HepG2 (cell line): Measurements from ENCODE around the gene TBC1D22A. TPM values are rescaled to one million over a fixed set of nuclear protein-coding genes. Genes with fewer than 3 reads are reported as not detected.
A peak's percentile ranks its signal among the peaks of the same experiment; 100 is the strongest.

Experiments used
- AHR ChIP-seq: IDR thresholded peaks from 2 replicates; pipeline ENCODE4 v1.6.1; 2018; ENCODE audit warnings: missing genetic modification reagents, missing compliant biosample characterization
- EHMT2 ChIP-seq: fragments of 200-600 bp; sonication (generic); IDR thresholded peaks from 2 replicates; pipeline ENCODE4 v1.7.0; 2017; ENCODE audit warnings: antibody characterized with exemption, low read depth, low read length, borderline replicate concordance
- ERF ChIP-seq: IDR thresholded peaks from 2 replicates; pipeline ENCODE4 v1.6.1; 2018; ENCODE audit warnings: missing biosample characterization, missing genetic modification reagents
- FOXP1 ChIP-seq, 2 experiments: fragments of 450-650 bp in 1 of 2; IDR thresholded peaks; 2 replicates each; pipeline ENCODE4 v1.6.1; 2017 to 2018; ENCODE audit warnings: antibody characterized with exemption in 1 of 2
- GATAD2A ChIP-seq: IDR thresholded peaks from 2 replicates; pipeline ENCODE4 v1.6.1; 2016
- HNF4A ChIP-seq: sonication (generic); formaldehyde crosslinking; IDR thresholded peaks from 2 replicates; pipeline ENCODE4 v1.4.0; 2020; ENCODE audit warnings: missing genetic modification reagents
- KAT8 ChIP-seq: IDR thresholded peaks from 2 replicates; pipeline ENCODE4 v1.6.1; 2016; ENCODE audit warnings: missing genetic modification reagents, missing compliant biosample characterization
- KDM1A ChIP-seq: IDR thresholded peaks from 2 replicates; pipeline ENCODE4 v1.6.1; 2016; ENCODE audit warnings: missing compliant biosample characterization
- KMT2A ChIP-seq: sonication (generic); formaldehyde crosslinking; IDR thresholded peaks from 2 replicates; pipeline ENCODE4 v1.4.0; 2020; ENCODE audit warnings: missing genetic modification reagents
- MAFF ChIP-seq: IDR thresholded peaks from 2 replicates; pipeline ENCODE4 v1.6.1; 2011; ENCODE audit warnings: low read depth, low read length, improper control_type of control experiment
- MED13 ChIP-seq: sonication (generic); formaldehyde crosslinking; IDR thresholded peaks from 2 replicates; pipeline ENCODE4 v1.5.0; 2020; ENCODE audit warnings: missing genetic modification reagents
- MIER2 ChIP-seq: IDR thresholded peaks from 2 replicates; pipeline ENCODE4 v1.6.1; 2016; ENCODE audit warnings: missing biosample characterization, missing genetic modification reagents
- MXI1 ChIP-seq: IDR thresholded peaks from 3 replicates; pipeline ENCODE4 v1.6.1; 2012; ENCODE audit warnings: low read depth, low read length, inconsistent platforms, borderline replicate concordance
- NFYB ChIP-seq: sonication (generic); formaldehyde crosslinking; IDR thresholded peaks from 2 replicates; pipeline ENCODE4 v1.4.0; 2020; ENCODE audit warnings: missing genetic modification reagents
- NR2F2 ChIP-seq: IDR thresholded peaks from 2 replicates; pipeline ENCODE4 v1.6.1; 2012; ENCODE audit warnings: low read depth, inconsistent platforms, borderline replicate concordance
- NR2F6 ChIP-seq, 2 experiments: IDR thresholded peaks; 2 replicates each; pipeline ENCODE4 v1.6.1; 2016; ENCODE audit warnings: antibody characterized with exemption in 1 of 2, mild to moderate bottlenecking in 1 of 2
- NR3C1 ChIP-seq: sonication (generic); formaldehyde crosslinking; IDR thresholded peaks from 2 replicates; pipeline ENCODE4 v1.4.0; 2020; ENCODE audit warnings: missing genetic modification reagents
- POLR2G ChIP-seq: fragments of 200-400 bp; formaldehyde crosslinking; IDR thresholded peaks from 2 replicates; pipeline ENCODE4 v1.6.1; 2018; ENCODE audit warnings: mild to moderate bottlenecking, low read depth, low read length, moderate library complexity
- REPIN1 ChIP-seq: sonication (generic); formaldehyde crosslinking; IDR thresholded peaks from 2 replicates; pipeline ENCODE4 v1.8.0; 2022; ENCODE audit warnings: missing genetic modification reagents, low read depth, mild to moderate bottlenecking, borderline replicate concordance
- SAP130 ChIP-seq: IDR thresholded peaks from 2 replicates; pipeline ENCODE4 v1.6.1; 2016; ENCODE audit warnings: low read depth
- SOX13 ChIP-seq, 3 experiments: fragments of 450-650 bp in 1 of 3; sonication (generic) in 1 of 3; formaldehyde crosslinking in 1 of 3; IDR thresholded peaks in 2 of 3; conservative IDR thresholded peaks in 1 of 3; 2 replicates each; pipeline versions ENCODE4 v1.5.0 to v1.6.1; 2016 to 2020; ENCODE audit warnings: antibody characterized with exemption in 1 of 3, mild to moderate bottlenecking in 1 of 3, missing compliant biosample characterization in 1 of 3, missing genetic modification reagents in 1 of 3, moderate library complexity in 1 of 3
- TBP ChIP-seq: sonication (generic); formaldehyde crosslinking; IDR thresholded peaks from 2 replicates; pipeline ENCODE4 v1.5.0; 2020; ENCODE audit warnings: missing genetic modification reagents
- XRCC5 ChIP-seq: fragments of 200-400 bp; formaldehyde crosslinking; optimal IDR thresholded peaks from 2 replicates; pipeline ENCODE3; 2017; ENCODE audit warnings: mild to moderate bottlenecking, low read length
- YEATS2 ChIP-seq: sonication (generic); formaldehyde crosslinking; IDR thresholded peaks from 2 replicates; pipeline ENCODE4 v1.4.0; 2020; ENCODE audit warnings: missing genetic modification reagents, borderline replicate concordance
- YEATS4 ChIP-seq: sonication (generic); formaldehyde crosslinking; IDR thresholded peaks from 2 replicates; pipeline ENCODE4 v1.4.0; 2020; ENCODE audit warnings: missing genetic modification reagents, borderline replicate concordance
- ZBTB1 ChIP-seq: sonication (generic); formaldehyde crosslinking; IDR thresholded peaks from 2 replicates; pipeline ENCODE4 v1.4.0; 2020; ENCODE audit warnings: missing genetic modification reagents, borderline replicate concordance
- ZBTB3 ChIP-seq: sonication (generic); formaldehyde crosslinking; IDR thresholded peaks from 2 replicates; pipeline ENCODE4 v1.4.0; 2020; ENCODE audit warnings: low read depth, mild to moderate bottlenecking, moderate library complexity, missing genetic modification reagents, borderline replicate concordance
- ZBTB42 ChIP-seq: sonication (generic); formaldehyde crosslinking; IDR thresholded peaks from 2 replicates; pipeline ENCODE4 v1.5.0; 2020; ENCODE audit warnings: mild to moderate bottlenecking, missing genetic modification reagents
- ZNF12 ChIP-seq: sonication (generic); formaldehyde crosslinking; IDR thresholded peaks from 2 replicates; pipeline ENCODE4 v1.5.0; 2020; ENCODE audit warnings: missing genetic modification reagents
- ZNF282 ChIP-seq: fragments of 450-650 bp; IDR thresholded peaks from 2 replicates; pipeline ENCODE4 v1.6.1; 2018; ENCODE audit not compliant: partially characterized antibody
- ZNF331 ChIP-seq: sonication (generic); formaldehyde crosslinking; IDR thresholded peaks from 2 replicates; pipeline ENCODE4 v1.4.0; 2020; ENCODE audit warnings: missing genetic modification reagents
- ZNF451 ChIP-seq: sonication (generic); formaldehyde crosslinking; IDR thresholded peaks from 2 replicates; pipeline ENCODE4 v1.5.0; 2020; ENCODE audit warnings: mild to moderate bottlenecking, missing genetic modification reagents
- ZNF543 ChIP-seq: sonication (generic); formaldehyde crosslinking; IDR thresholded peaks from 2 replicates; pipeline ENCODE4 v1.4.0; 2020; ENCODE audit warnings: mild to moderate bottlenecking, missing genetic modification reagents
- ZNF615 ChIP-seq: sonication (generic); formaldehyde crosslinking; IDR thresholded peaks from 2 replicates; pipeline ENCODE4 v1.5.0; 2020; ENCODE audit warnings: mild to moderate bottlenecking, missing genetic modification reagents, borderline replicate concordance
- polyA plus RNA-seq, 8 experiments: library from polyadenylated mRNA; depleted of rRNA in 3 of 8; stranded (reverse) in 7 of 8; unstranded in 1 of 8; fragments of >200 nt; fragmentation: Illumina TruSeq in 4 of 8; extraction: Trizol in 4 of 8; gene quantifications; 2 replicates each; pipeline versions ENCODE4 v1.2.1 to v1.2.3, GENCODE V29; 2011 to 2016; ENCODE audit warnings: low read depth in 4 of 8, missing spikeins in 1 of 8, mixed read lengths in 1 of 8; ENCODE audit not compliant: insufficient read depth in 1 of 8
- total RNA-seq, 5 experiments: library from RNA; depleted of rRNA; stranded (reverse); fragments of >200 nt; fragmentation: Illumina TruSeq; extraction: Trizol; gene quantifications; 2 replicates each; pipeline ENCODE4 v1.2.3, GENCODE V29; 2016; ENCODE audit warnings: low read depth in 1 of 5
- TF ChIP-seq, protein P1 (sequence below): IDR thresholded peaks from 2 replicates; pipeline ENCODE4 v1.6.1; 2016; ENCODE audit warnings: mild to moderate bottlenecking

TBC1D22A gene
- total and polyA plus RNA-seq, 2 of the 13 experiments (the other 11 are each of a cell fraction or from before 2014, with no cell fraction given) = 17.3 to 18.0 TPM

DNA sequence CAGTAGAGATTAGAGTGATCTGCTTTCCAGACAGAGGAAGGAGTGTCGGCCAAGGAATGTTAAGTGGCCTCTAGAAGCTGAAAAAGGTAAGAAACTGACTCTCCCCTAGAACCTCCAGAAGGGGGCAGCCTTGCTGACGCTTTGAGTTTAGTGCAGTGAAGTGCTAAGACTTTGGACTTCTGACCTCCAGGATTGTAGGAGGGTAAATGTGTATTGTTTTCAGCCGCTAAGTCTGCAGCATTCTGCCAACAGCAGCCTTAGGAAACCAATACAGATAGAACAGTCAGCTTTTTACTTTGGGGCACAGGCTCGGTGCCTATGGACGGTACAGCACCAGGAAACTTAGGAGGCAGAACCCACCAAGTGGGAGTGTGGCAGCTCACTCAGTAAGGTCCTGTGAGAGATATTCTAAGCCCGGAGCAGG is 3.6 kb upstream of the TBC1D22A start (continued):
- no peak for TF ChIP-seq EHMT2
- no peak for TF ChIP-seq NFYB (CRISPR knock-in tag)
- no peak for TF ChIP-seq ZNF615 (CRISPR knock-in tag)
- no peak for TF ChIP-seq ZBTB42 (CRISPR knock-in tag)
- TF ChIP-seq XRCC5 = peak; percentile 86
- no peak for TF ChIP-seq TBP (CRISPR knock-in tag)
- no peak for TF ChIP-seq POLR2G
- no peak for TF ChIP-seq AHR (CRISPR knock-in tag)
- TF ChIP-seq NR2F2 = peak; percentile 44; the same call in 1 of the 2 replicates
- peak; percentile 84 for TF ChIP-seq GATAD2A (CRISPR knock-in tag)
- TF ChIP-seq FOXP1 (IDR thresholded peaks at IDR 0.05) = no peak
- TF ChIP-seq FOXP1 (CRISPR knock-in tag; IDR thresholded peaks at IDR 0.05) = peak; percentile 44; the same call in 1 of the 2 replicates
- TF ChIP-seq ZNF331 = peak; percentile 40; the same call in 1 of the 2 replicates
- TF ChIP-seq KMT2A = no peak
- TF ChIP-seq MIER2 (CRISPR knock-in tag) = 0 out of 2 replicates have a peak, but pooled peaks have one; percentile 14
- peak; percentile 59; the same call in 1 of the 2 replicates for TF ChIP-seq KAT8 (CRISPR knock-in tag)
- TF ChIP-seq ZBTB1 (CRISPR knock-in tag) = no peak
- TF ChIP-seq MXI1 = no peak; the same call in 2 of the 3 replicates
- no peak for TF ChIP-seq ZNF451 (CRISPR knock-in tag)
- no peak for TF ChIP-seq MED13 (CRISPR knock-in tag)
- TF ChIP-seq, protein P1, sequence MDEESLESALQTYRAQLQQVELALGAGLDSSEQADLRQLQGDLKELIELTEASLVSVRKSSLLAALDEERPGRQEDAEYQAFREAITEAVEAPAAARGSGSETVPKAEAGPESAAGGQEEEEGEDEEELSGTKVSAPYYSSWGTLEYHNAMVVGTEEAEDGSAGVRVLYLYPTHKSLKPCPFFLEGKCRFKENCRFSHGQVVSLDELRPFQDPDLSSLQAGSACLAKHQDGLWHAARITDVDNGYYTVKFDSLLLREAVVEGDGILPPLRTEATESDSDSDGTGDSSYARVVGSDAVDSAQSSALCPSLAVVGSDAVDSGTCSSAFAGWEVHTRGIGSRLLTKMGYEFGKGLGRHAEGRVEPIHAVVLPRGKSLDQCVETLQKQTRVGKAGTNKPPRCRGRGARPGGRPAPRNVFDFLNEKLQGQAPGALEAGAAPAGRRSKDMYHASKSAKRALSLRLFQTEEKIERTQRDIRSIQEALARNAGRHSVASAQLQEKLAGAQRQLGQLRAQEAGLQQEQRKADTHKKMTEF (CRISPR knock-in tag) = peak; percentile 77
- no peak for TF ChIP-seq ZNF282
- TF ChIP-seq MAFF = peak; percentile 35; the same call in 1 of the 2 replicates
- TF ChIP-seq YEATS4 (CRISPR knock-in tag) = peak; percentile 57; the same call in 1 of the 2 replicates
- peak; percentile 43; the same call in 1 of the 2 replicates for TF ChIP-seq ZNF12 (CRISPR knock-in tag)
- peak; percentile 97 for TF ChIP-seq HNF4A (CRISPR knock-in tag)
- TF ChIP-seq ERF = 0 out of 2 replicates have a peak, but pooled peaks have one; percentile 41
- 0 out of 2 replicates have a peak, but pooled peaks have one; percentile 16 for TF ChIP-seq KDM1A
- TF ChIP-seq ZNF543 (CRISPR knock-in tag) = 0 out of 2 replicates have a peak, but pooled peaks have one; percentile 57
- peak; percentile 84 for TF ChIP-seq NR2F6 (IDR thresholded peaks at IDR 0.05)
- TF ChIP-seq NR2F6 (CRISPR knock-in tag; IDR thresholded peaks at IDR 0.05) = peak; percentile 89
- no peak for TF ChIP-seq NR3C1
- peak; percentile 29; the same call in 1 of the 2 replicates for TF ChIP-seq REPIN1
- peak; percentile 82 for TF ChIP-seq SAP130 (CRISPR knock-in tag)
- no peak for TF ChIP-seq SOX13 (IDR thresholded peaks at IDR 0.05)
- TF ChIP-seq SOX13 (CRISPR knock-in tag; conservative IDR thresholded peaks at IDR 0.05 in 1 of 2, IDR thresholded peaks at IDR 0.05 in 1 of 2) = peak in 1 of 2 experiments; percentile 90; a peak in 2 of 4 replicates
- TF ChIP-seq ZBTB3 = 0 out of 2 replicates have a peak, but pooled peaks have one; percentile 30
- TF ChIP-seq YEATS2 = peak; percentile 39; the same call in 1 of the 2 replicates
